ENCODE results near the gene MSRB2. TPM values are rescaled to one million over a fixed set of nuclear protein-coding genes. Genes with fewer than 3 reads are reported as not detected.

Gene MSRB2
- total RNA-seq, 1 experiment from 2014 or later, result 11.5 TPM

GRCh38 chr10:23111517-23112286 lies 16.3 kb downstream of the MSRB2 start:
- no peak for DNase-seq (ENCODE audit: low spot score)

- DNase-seq (ENCODE audit: low spot score), result no peak
Observed at GRCh38 chr10:23114228-23114850, 19.0 kb downstream of the MSRB2 start.

GRCh38 chr10:23116486-23117205 lies 21.3 kb downstream of the MSRB2 start:
- DNase-seq (ENCODE audit: low spot score), result no peak

DNA sequence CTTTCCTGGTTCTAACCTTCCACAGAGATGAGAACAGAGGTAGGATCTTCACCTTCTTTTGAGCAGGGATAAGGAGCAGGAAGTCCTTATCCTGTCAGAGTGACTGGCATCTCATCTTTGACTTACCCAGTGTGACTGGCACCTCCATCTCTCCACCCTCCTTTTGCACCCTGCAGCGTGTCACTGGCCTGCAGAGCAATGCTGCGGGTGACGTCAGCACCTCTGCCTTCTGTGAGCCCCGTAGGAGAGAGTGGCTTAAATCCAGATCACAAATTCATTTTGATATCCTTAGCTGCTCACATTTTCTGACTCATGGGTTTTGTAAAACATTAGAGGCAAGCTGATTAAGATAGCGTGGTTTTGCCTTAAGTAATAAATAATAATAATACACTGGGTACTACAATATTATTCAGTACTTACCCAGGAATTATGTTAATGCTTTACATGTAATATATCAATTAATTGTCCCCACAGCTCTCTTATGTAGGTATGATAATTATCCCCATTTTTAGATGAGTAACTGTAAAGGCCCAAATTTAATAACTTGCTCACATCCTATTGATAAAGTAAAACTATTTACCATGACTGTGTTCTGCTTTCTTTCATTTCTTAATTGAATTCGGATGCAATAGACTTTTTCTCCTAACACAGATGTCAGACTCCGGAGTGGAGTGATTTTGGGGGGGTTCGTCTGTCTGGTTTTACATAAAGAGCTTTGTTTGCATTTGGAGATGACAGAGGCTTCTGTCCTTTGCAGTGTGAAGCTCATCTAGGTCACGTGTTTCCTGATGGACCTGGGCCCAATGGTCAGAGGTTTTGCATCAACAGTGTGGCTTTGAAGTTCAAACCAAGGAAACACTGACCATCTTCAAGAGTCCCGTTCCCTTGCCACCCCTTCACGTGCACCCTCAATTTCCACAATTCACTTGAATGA lies 24.9 kb downstream of the MSRB2 start:
- DNase-seq (ENCODE audit: low spot score), result no peak

DNA sequence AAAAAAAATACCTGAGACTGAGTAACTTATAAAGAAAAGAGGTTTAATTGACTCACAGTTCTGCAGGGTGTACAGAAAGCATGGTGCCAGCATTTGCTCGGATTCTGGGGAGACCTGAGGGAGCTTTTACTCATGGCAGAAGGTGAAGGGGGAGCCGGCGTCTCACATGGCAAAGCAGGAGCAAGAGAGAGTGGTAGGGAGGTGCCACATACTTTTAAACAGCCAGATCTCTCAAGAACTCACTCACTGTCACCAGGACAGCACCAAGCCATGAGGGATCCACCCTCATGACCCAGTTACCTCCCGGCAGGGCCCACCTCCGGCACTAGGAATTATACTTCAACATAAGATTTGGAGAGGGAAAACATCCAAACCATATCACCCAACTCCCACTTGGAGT lies 25.8 kb downstream of the MSRB2 start:
- no peak for DNase-seq (ENCODE audit: low spot score)

DNA sequence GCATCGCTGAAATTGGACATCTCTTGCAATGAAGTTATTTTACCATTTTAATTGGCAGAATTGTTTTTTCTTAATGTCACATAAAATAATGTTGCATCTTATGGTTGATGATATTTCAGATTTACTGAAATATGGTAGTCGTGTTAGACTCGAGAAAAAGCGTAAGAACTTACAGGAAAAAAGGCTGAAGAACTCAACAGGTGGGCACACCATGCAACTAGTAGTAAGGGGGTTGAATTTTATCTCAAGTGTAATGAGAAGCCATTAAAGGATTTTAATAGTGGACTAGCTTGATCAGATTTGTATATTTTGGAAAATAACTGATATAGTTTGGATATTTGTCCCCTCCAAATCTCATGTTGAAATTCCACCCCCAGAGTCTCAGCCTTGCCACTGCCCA lies 41.1 kb downstream of the MSRB2 start:
- no peak for DNase-seq (ENCODE audit: low spot score)

- DNase-seq (ENCODE audit: low spot score), result no peak
Observed at GRCh38 chr10:23139677-23140076, 44.3 kb downstream of the MSRB2 start.

DNA sequence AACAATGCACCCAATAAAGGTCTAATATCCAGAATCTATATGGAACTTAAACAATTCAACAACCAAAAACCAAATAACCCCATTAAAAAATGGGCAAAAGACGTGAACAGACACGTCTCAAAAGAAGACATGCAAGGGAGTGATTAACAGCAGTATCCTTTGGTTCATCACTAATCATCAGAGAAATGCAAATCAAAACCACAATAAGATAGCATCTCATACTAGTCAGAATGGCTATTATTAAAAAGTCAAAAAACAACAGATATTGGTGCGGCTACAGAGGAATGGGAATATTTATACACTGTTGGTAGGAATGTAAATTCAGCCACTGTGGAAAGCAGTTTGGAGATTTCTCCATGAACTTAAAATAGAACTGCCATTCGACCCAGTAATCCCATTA lies 46.6 kb downstream of the MSRB2 start:
- no peak for DNase-seq (ENCODE audit: low spot score)

- DNase-seq (ENCODE audit: low spot score), result no peak
Observed at GRCh38 chr10:23146258-23146657, 50.9 kb downstream of the MSRB2 start.

DNA sequence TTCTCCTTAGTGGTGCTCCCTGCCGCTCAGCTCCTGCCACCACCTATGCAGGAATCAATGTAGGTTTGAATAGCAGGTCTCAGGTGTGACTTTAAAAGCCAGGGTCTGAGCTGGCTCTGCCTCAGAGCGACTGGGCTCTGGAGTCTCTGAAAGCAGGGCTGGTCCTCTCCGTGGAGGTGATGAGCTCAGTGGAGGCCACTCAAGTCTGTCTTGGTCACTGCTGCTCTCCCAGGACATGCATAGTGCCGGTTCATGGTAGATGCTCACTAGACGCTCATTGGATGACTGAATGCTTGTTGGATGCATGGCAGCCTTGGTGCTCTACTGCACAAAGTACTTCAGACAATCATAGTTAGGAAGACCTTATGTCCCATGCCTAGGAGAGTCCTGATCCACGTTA lies 51.7 kb downstream of the MSRB2 start:
- DNase-seq (ENCODE audit: low spot score), result no peak

DNA sequence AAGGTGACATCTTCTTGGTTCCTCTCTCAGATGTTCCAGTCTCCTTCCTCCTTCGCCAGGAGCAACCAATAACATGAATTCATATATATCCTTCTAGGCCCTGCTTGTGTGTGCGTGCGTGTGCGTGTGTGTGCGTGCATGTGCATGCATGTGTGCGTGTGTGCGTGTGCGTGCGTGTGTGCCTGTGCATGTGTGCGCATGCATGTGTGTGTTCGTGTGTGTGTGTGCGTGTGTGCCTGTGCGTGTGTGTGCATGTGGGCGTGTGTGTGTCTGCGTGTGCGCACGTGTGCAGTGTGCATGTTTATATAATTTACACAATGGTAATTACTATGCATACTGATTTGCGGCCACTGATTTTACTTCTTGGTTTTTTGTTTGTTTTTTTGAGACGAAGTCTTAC lies 52.8 kb downstream of the MSRB2 start:
- DNase-seq (ENCODE audit: low spot score), result no peak

DNA sequence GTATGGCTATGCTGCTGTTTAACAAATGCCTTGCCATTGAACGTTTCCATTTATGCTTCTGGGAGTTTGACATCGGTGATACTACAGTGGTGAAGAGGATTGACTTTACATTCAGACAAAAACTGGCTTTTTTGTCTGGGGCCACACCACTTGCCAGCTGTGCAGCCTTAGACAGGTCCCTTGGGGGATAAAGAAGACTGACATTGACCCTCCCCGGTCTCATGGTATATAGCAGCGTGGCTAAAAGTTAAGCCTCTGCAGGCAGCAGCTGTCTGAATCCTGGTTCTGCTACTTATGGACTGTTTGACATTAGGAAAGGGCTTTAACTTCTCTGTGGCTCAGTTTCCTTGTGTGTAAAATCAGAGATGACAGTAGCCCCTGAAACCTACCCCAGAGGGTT lies 54.7 kb downstream of the MSRB2 start:
- no peak for DNase-seq (ENCODE audit: low spot score)

GRCh38 chr10:23150610-23151009 lies 55.2 kb downstream of the MSRB2 start:
- no peak for DNase-seq (ENCODE audit: low spot score)

DNA sequence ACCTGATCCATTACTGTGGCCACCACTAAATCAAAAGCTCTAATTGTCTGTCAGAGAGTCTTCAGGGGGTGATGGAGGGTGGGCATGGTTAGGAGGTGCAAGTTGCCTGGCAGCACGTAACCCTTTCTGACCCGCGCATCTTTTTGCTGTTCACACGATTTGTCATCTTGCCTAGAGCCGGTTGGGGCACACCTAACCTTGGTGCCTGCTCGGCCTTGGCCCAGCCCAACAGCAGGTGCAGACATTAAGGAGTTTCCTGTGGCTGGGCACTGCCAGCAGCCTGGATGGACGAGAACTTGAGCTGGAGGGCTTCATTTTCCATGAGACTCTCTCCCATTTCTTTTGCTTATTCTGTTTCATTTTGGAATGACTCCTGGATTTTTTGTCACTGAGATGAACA lies 55.7 kb downstream of the MSRB2 start:
- DNase-seq (ENCODE audit: low spot score), result no peak

DNA sequence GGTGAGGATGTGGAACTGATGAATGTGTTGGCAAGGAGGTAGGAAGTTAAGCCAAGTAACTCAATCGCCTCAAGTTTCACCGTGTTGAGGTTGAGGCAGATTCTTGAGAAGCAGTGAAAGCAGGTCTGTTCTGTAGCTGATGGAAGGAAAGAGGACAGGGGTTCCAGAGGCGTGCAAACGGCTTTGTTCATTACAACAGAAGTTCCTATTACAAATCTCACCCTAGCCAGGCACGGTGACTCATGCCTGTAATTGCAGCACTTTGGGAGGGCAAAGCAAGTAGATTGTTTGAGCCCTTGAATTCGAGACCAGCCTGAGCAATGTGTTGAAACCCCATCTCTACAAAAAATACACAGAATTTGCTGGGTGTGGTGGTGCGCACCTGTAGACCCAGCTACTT lies 59.8 kb downstream of the MSRB2 start:
- DNase-seq (ENCODE audit: low spot score), result peak; percentile 24

GRCh38 chr10:23156447-23157150 lies 61.2 kb downstream of the MSRB2 start:
- DNase-seq (ENCODE audit: low spot score), result no peak

DNA sequence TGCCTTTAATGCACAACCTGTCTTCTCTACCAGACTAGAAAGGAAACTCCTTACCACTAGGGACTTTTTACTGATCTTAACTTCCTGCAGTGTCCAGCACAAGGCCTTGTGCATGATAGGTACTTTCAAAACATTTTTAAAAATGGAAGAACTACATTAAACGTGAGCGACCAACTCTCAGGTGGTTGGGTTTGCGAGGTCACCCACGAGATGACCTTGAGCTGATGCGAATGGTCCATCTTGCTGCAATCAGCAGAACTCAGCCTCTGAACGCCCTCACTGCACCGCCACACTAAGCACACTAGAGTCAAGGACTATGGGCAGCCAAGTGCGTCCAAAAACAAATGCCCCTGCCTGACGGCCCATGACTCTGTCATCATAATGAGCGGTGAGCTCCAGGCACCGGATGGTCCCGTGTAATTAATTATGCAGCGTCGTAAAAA lies 61.9 kb downstream of the MSRB2 start:
- DNase-seq (ENCODE audit: low spot score), result no peak

DNA sequence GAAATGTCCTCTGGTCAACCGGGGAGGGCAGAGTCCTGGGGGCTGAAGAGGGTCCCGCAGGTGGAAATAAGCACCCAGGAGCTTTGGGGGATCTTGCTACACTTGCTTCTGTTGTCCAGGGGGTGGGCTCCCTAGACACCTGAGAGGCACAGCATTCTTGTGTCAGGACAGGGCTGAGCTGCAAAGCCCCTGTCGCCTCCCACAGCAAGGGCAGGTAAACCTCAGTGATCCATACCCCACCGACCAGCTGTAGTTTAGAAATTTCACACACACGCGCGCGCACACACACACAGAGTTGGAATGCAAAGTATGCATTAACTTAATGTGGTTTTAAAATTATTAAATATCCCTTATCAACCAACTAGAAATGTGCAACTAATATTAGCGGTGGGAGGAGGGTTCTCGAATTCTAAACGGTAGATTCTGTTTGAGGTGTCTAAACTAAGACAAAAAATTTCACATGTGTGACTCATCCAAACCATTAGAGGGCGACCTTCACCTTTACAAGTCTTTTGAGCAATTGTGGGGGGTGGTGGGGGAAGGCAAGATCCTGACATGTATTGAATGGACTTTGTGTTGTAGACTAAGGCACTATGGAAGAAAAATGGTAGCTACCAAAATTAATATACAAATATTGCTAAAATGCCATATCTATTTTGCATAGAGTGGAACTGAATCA lies 62.5 kb downstream of the MSRB2 start:
- DNase-seq (ENCODE audit: low spot score), result peak; percentile 49

DNA sequence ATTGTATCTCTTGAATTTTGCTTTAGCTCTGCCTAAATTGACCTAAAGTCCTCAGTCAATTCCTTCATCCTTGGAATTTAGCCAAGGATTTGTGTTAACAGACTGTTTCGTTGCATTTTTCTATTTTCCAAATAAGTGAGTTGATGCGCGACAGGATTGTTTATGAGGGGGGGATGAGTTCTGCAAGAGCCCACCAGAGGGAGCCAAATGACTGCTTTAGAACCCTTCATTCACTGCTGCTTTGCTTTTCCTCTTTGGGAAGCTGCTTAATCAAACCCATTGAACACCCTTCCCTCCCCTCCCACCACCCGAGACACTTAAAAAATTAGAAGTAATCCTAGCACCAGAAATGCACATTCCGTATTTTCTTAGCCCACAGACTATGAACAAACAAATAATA lies 63.0 kb downstream of the MSRB2 start:
- DNase-seq (ENCODE audit: low spot score), result peak; percentile 23

GRCh38 chr10:23171232-23171876 lies 76.0 kb downstream of the MSRB2 start:
- DNase-seq (ENCODE audit: low spot score), result no peak

Measured in H4 (cell line).